ENCODE data around the gene ATPAF1.

DNA sequence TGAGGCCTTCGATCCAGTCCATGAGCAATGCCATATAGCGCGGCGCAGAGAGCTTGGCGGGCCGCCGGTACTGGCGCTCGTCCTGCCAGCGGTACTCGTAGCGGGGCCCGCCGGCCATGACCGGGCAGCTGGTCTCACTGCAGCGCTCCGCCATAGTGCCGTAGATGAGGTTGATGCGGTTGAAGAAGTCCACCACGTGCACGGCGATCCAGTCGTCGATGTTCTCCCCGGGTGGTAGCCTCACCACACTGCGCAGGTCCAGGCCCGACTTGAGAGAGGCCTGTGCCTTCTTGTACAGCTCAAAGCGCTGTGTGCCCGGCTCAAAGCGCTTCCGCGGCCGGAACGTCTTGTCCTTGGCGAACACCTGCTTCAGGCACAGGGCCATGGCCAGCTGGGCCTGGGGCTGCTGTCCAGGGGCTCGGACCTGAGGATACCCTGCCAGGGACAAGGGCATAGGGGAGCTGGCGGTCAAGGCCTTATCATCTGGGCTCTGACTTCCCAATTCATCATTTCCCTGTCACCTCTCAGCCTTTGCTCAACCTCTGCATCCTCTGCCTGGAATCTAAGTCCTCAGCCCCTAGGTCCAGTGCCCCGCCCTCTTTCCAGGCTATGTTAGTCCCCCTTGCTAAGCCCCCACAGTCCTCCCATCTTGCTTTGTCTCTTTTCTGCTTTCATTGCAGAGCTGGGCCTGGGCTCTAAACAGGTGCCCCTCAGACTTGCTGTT, 55.1 kb downstream of the ATPAF1 start:
- TF ChIP-seq, protein P1, sequence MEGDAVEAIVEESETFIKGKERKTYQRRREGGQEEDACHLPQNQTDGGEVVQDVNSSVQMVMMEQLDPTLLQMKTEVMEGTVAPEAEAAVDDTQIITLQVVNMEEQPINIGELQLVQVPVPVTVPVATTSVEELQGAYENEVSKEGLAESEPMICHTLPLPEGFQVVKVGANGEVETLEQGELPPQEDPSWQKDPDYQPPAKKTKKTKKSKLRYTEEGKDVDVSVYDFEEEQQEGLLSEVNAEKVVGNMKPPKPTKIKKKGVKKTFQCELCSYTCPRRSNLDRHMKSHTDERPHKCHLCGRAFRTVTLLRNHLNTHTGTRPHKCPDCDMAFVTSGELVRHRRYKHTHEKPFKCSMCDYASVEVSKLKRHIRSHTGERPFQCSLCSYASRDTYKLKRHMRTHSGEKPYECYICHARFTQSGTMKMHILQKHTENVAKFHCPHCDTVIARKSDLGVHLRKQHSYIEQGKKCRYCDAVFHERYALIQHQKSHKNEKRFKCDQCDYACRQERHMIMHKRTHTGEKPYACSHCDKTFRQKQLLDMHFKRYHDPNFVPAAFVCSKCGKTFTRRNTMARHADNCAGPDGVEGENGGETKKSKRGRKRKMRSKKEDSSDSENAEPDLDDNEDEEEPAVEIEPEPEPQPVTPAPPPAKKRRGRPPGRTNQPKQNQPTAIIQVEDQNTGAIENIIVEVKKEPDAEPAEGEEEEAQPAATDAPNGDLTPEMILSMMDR (IDR thresholded peaks at IDR 0.05 in 8 of 11, conservative IDR thresholded peaks at IDR 0.05 in 3 of 11): no peak
- TF ChIP-seq POLR2AphosphoS5 (IDR thresholded peaks at IDR 0.05) (peak in 2 of 3 donors; percentile 33 to 56), POLR2A (IDR thresholded peaks at IDR 0.05) (no peak)
